ENCODE data around the gene RPL12.

The RPL12 gene

DNA sequence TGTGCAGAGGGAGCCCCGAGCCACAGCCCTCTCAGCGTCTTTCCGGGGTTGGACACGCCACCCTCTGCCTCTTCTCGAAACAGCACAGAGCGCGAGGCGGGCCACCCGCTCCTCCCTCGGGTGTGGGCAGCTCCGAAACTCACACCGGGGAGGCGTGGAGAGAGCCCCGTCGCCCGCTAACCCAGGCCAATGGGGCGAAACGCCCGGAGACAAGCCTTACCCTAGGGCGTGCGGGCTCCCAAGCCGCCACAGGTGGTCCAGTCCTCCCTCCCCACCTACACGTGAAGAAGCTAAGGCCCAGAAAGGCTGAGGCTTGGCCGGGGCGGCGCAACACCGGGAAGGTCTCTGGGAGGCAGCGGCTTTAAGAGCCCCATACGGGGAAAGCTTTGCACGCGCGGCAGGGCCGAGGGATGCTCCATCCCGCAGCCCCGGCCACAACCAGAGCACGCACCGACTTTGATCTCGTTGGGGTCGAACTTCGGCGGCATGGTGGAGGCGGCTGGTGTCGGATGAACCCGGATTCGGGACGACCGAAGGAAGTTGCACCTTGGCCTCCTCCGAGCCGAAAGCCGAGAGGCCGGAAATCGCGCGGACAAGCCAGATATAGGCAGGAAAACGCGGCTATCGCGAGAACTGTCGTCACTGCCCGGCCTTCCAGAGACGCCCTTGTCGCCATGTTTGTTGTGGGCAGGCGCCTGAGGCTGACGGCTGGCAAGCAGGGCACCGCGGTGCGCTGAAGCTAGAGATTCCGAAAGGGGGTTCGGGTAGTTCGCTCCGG is at the start of gene RPL12, which contains the start of gene LRSAM1:
Gene RPL12, minus strand, starts transcription at position 577 of the 778 bp plus-strand sequence. Its CDS starts 89 bp downstream, at position 488.
Gene LRSAM1, plus strand, starts transcription at position 681 of the 778 bp plus-strand sequence. CDS start 3,018 bp downstream, outside the sequence.
- peak; percentile 97 for DNase-seq

DNA sequence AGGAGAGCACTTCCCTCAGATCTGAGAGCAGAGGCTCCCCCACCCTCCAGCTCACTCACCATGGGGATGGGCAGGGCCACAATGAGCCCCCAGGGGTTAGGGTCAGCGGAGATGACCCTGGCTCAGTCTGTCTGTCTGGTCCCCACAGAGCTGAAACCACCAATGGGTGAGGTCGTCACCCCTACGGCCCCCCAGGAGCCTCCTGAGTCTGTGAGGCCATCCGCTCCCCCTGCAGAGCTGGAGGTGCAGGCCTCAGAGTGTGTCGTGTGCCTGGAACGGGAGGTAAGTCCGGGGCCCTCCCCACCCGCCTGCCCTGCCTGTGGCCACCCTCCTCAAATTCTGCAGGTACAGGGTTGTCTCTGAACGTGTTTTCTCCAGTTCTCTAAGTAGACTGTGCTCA is 49.7 kb upstream of the RPL12 start:
- no peak for DNase-seq

DNA sequence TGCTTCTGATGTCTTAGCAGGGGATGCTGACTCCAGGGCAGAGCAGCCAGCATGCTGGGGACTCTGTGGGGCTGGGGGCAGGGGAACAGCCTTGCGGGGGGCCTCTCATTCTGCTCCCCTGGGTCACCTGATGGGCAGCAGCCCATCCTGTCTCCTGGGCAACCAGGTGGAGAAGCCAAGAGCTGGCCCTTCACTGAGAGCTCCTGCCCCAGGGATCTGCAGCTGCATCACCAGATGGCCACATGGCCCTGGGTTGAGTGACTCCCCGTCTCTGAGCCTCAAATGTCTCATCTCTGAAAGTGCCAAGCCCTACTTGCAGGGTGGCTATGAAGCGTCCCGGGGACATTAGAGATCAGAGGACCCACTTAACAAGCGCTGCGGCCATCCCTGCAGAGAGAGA is 49.2 kb upstream of the RPL12 start:
- no peak for DNase-seq

DNA sequence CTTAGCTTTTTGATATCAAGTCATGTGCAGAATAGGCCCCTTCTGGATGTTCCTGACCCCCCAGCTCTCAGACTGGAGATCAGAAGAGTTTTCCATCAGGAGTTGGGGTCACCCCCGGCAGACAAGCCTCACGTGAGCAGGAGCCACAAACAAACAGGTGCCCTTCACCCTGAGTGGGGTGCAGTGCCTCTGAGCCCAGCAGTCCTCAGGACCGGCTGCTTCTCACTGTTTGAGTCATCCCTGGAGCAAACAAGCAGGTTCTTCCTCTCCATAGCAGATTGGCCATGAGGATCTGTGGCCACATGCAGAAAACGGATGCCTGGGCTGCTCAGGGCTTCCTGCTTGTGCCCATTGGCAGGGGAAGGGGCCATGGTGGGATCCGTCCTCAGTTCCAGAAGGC is 47.1 kb upstream of the RPL12 start:
- no peak for DNase-seq

DNA sequence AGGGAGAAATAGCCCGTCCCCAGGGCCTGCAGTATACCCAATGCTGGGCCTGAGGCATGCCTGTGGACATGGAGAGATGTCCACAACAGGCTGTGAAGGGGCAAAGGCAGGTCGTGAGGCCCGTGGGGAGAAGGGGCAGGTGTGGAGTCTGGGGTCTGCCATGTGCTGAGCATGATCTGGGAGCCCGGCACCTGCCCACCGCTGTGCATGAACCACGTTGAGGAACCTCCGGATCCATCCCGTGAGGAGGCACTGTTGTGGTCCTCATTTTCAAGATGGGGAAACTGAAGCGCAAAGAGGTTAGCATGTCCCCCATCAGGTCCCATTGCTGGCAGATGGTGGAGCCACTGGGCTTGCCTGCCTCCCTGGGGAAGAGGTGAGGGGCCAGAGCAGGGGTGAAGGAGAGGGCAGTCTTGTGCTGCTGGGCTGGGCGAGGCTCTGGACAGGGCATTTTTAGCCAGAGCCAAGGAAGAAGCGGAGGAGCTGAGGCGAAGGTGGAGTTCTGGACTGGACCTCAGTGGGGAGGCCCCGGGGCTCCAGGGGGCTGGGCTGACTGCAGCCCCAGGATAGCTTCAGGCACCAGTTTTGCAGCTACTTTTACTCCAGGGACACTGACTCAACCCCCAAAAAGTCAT is 46.6 kb upstream of the RPL12 start:
- no peak for DNase-seq

DNA sequence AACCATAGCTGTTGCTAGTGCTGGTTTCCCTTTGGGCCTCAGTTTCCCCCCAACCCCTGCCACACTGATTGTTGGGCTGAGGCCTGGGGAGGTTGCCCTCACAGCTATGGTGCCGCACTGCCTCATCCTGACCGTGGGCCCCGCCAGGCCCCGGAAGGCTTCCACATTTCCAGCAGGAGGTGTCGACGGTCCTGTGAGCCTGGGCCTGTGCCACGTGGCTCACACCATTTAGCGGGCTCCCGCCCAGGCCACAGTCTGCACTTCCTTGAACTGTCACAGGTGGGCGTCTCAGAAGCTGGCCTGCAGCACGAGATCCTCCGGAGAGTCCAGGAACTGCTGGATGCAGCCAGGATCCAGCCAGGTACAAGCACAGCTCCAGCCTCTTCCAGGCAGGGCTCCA is 45.8 kb upstream of the RPL12 start:
- no peak for DNase-seq

DNA sequence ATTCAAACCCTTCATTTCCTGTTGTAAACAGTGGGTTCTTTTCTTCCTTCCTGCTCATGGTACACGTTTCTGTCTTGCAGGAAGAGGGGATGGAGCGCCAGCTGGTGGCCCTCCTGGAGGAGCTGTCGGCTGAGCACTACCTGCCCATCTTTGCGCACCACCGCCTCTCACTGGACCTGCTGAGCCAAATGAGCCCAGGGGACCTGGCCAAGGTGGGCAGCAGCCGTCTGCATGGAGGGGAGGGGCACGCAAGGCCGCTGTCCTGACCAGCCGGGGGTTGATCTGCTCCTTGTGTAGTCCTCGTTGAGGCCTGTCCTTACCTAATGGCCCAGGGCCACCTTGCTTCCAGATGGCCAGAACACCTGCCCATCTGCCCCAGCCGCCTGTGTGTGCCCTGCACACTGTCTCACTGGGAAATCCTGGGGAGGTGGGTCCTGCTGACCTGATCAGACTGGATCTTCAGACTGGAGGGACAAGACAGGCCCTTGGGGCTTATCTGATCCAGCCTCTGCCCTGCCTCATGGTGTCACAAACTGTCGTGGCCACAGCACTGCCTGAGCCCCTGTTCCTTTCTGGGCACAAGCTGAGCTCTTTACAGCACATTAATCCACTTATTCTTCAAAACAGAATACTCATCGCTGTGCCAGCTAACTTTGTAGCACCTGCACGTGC is 44.8 kb upstream of the RPL12 start:
- no peak for DNase-seq

DNA sequence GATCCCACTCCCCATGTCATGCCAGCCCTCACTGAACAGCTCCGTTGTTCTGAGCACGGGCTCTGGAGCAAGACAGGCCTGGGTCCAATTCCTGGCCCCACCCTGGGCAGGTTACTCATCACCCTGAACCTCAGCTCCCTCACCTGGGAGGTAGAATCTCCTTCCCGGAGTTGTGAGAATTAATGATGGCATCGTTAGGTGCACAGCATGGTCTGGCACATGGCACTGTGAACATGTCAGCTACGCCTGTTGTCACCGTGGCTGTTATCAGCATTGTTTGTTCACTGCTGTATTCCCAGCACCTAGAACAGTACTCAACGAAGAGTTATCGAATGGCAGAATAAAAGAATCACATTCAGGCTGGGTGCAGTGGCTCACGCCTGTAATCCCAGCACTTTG is 43.1 kb upstream of the RPL12 start:
- no peak for DNase-seq

DNA sequence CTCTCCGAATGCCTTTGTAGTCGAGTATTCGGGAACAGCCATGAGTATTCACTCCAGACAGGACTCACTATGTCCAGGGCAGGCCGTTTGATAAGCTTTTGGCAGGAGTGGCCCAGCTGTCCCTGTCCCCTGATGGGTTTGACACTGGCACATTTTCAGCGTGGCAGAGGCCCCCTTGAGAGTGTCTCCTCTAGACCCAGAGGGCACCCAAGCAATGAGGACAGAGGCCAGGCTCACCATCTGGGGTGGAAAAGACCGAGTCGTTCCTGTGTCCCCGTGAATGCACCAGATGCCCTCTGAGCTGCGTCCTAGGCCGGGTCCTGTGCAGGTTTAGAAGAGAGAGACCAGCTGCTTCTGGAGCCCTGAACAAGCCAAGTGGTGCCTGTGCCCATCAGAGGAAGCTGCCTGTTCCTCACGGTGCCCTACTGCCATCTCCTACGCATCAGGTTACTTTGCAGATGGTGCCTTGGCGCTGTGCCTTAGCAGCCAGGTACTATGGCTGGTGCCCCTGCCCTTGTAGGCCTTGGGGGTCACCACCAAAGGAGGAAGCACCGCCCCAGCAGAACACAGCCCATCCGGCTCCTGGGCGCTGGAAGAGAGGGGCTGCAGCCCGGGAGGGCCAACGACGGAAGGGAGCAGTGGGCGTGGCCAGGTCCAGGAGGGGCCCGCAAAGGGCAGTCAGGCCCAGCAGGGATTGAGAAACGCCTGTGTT is 42.5 kb upstream of the RPL12 start:
- DNase-seq = no peak

DNA sequence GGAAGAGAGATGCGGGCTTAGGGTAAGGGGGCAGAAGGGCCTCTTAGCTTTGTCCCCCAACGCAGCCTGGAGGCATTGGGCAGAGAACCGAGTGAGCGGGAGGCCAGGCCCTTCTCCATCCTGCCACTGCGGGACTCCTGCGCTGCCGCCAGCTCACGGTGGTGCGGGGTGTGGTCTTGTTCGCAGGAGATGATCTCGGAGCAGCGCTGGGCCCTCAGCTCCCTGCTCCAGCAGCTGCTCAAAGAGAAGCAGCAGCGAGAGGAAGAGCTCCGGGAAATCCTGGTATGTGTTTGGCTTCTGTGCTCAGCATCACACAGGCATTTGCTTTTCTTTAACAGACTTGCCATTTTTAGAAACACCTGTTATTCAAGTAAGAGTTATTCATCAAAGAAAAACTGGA is 41.4 kb upstream of the RPL12 start:
- no peak for DNase-seq

DNA sequence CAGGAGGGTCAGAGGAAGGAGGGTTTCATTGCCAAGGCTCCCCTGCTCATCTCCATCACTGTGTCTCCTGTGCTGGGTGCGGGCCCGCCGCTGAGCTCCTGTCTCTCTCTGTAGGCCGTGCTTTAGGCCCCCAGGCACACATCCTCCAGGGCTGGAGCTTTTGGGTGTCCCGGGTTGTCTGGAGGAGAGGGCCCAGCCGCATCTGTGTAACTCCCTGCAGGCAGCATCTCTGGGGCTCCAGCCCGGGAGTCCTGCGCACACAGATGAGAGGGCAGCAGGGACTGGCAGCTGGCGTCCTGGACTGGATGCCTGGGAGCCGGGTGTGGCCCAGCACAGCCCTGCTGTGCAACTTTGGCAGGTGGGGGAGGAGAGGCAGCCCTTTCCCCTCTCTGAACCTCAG is 40.3 kb upstream of the RPL12 start:
- DNase-seq = no peak

DNA sequence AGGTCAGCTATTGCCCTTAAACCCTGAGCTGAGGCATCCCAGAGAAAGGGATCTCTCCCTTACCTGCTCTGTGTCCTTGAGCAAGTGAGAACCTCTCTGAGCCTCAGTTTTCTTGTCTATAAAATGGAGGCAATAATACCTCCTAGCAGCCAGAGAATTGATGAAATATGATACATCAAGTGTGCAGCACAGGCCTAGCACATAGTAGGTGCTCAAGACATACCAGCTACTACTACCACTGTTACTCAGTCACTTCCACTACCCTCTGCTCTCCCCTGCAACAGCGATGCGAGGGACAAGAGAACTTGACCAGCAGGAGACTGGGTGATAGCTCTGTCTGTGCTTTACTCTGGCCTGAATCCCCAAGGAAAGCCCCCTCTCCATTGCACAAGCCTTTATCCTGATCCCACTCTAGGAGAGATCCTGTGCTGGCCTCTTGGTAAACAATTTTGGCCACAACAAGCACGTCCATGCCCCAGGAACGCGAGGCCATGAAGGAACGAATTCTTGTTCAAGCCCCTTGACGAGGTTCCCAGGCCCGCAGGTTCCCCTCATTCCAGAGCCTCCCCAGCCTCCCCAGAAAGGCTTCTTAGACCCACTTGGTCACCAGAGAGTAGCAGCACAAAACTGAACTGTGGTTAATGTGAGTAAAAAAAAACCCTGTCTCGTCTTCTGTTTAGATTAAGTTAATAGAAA is 39.5 kb upstream of the RPL12 start:
- no peak for DNase-seq

DNA sequence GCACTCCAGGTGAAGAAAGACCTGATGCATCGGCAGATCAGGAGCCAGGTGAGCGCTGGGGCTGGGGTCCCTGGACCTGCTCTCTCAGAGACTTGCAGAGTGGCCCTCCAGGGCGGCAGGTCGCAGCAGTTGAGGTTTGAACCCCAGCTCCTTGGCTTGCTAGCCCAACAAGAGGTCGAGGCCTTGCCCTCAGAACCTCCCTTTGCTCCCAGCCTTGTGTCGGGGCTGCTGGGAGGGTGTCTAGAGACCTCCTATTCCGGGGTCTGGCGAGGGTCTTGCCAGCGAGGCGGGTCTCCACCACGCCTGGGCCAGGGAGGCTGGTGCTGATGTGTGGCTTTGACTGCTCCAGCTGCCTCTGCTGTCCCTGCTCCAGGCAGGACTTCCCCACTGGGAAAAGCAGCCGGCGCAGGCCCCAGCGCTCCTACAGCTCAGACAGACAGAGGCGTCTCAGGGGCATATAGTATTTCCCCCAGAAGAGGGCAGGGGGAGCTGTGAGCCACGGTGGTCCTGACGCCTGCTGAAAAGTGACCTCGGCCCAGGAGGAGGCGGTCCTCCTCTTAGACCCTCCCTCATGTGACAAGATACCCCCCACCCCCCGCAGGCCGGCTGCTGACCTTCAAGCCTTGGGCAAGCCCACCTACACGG is 38.4 kb upstream of the RPL12 start:
- no peak for DNase-seq

DNA sequence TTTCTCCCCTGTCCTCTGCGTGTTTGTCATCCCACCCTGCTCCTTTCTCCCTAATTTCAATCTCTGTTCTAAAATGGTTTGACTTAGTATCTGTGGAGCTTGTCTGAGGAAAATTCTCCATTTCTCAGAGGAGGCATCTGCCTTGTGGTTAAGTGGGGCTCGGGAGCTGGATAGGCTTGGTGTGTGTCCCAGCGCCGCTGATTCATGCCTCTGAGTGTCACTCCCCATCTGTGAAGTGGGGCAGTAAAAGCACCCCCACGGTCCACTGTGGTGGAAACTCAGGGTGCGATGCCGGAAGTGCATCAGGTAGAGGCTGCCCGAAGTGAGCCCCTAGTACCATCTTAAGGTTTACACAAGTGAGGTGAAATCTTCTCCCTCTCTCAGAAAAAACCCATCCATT is 37.7 kb upstream of the RPL12 start:
- DNase-seq = no peak

DNA sequence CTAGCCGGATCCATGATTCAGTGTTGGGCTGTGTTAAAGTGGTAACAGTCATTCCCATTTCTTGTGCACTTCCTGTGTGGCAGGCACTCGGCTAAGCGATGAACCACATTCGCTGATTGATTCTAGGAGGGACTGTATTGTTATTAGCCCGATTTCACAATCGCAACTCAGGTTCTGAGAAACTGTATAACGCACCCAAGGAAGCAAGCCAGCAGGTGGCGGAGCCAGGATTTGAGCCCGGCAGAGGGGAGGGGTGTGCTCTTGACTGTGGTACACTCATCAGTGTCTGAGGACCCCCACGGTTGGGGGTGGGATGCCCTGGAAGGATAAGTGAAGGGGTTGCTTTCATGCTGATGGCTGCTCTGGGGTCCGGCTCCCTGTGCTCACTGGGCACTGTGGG is 34.8 kb upstream of the RPL12 start:
- DNase-seq = no peak

DNA sequence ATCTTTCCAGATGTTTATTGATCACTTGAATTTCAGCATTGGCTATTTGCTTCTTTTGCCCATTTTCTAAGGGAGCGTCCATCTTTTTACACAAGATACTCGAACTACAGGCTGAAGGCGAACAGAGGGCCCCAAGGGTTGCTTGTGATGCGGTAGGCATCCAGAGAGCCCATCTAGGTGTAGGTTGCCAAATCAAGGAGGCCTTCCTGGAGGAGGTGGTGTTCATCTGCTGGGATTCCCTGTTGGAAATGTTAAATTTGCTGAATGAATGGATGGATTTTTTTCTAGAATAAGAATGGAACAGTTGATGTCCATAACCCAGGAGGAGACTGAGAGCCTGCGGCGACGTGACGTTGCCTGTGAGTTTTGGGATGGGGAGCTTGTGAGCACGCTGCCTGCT is 31.5 kb upstream of the RPL12 start:
- no peak for DNase-seq

DNA sequence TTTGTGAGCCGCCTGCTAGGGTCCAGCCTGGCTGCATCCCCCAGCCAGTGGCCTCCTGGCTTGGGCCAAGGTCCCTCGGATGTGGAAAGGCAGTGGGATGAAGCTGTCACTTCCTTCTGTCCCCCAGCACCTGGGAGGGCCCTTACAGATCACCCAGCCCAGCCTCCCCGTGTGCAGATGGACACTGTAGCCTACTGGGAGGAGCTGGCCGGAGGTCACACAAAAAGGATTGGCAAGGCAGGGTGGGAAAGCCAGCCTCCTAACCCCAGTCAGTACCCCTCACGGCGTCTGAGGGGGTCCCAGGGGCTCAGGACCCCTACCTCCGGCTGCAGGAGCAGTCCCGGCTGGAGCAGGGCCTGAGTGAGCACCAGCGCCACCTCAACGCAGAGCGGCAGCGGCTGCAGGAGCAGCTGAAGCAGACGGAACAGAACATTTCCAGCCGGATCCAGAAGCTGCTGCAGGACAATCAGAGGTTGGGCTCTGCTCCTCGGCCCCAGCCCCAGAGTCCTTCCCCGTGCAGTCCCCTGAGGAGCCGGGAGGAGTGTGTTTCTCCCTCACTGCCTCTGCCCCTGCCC is 28.4 kb upstream of the RPL12 start:
- no peak for DNase-seq

DNA sequence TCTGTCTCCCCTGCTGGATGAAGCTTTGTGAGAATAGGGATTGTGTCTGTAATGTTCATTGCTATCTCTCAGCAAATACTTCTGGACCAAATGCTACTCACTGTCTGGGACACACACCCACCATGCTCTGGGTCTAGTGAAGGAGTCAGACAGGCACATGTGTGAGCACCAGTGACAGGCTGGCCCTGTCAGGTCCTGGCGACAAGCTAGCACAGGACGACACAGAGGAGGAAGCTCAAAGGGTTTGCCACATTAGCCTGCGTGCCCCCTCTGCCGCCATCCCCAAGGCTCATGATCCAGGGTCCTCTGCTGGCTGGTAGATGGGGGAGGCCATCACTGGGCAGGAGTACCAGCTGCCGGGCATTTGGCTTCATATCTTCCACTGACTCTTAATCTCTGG is 23.4 kb upstream of the RPL12 start:
- DNase-seq = no peak

DNA sequence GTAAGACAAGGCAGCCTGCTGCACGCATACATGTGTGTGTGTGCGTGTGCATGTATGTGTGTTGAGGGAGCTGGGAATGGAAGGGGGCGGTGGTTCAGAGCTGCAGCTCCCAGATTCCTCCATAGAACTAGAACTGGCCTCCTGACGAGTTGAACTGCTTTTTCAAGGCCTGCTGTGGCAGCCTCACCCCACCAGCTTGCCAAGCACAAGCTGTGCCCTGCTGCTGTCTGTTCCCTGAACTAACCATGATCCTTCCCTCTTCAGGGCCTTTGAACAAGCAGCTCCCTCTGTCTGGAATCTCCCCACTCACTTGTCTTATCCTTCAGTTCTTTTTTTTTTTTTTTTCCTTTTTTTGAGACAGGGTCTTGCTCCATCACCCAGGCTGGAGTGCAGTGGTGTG is 22.7 kb upstream of the RPL12 start:
- no peak for DNase-seq

DNA sequence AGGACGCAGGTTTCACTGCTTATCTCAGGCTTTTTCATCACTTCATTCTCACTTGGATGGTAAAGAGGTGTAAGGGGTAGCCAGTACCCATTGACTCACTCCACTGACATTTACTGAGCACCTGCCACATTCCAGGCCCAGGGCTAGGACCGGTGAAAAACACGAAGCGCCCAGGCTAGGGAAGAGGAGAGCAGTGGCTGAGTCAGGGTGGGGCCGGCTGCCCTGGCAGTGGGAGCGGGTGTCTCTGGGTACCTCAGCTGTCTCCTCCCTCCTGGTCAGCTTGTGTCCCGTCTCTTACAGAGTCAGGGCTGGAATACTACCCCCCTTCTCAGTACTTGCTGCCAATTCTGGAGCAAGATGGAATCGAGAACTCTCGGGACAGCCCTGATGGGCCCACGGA is 22.3 kb upstream of the RPL12 start:
- no peak for DNase-seq

DNA sequence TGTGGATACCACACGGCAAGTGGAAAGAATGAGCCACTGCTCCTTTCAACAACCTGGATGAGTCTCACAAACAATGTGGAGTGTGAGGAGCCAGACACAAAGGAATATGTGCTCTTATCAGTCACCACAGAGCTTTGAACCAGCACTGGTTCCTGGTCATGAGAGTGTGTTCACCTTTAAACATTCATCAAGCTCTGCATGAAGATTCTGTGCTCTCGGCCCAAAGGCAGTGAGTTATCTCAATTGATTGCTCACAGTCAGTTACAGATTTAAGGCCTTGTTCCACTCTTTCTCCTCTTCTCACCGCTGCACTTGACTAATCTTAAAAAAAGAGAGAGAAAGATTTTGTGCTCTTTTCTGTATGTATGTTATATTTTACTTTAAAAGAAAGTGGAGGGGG is 19.5 kb upstream of the RPL12 start:
- DNase-seq = no peak

DNA sequence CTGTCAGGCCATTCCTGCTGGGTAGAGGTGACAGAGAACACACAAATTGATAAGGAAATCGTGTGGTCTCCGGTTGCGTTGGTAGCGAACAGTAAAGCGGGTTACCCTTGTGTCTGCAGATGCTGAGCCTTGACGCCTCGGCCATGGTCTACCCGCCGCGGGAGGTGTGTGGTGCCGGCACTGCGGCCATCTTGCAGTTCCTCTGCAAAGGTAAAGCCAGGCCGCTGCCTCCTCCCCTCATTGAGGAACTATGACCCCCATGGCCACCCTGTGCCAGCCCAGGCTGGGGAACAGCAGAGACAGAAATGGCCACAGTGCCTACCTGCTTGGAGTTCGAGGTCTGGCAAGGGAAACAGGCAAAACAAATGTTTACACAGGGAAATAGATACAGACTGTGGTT is 16.4 kb upstream of the RPL12 start:
- no peak for DNase-seq

All from CD4-positive, alpha-beta T cell treated with Interleukin-4 for 4 hours (primary cell).